KOPT-K1 (cell line): ENCODE data around the gene SORD.
"Not testable (repeated sequence)": the region's sequence is repeated elsewhere in the genome, so short reads cannot be mapped to it uniquely, and the experiment has no call there.

Experiments used
- H3K27ac ChIP-seq: fragments of 200-600 bp; sonication (generic); 2 replicates; pipeline ENCODE4 v1.5.1; 2016; ENCODE audit warnings: antibody characterized with exemption, mild to moderate bottlenecking, low read depth, low read length; ENCODE audit not compliant: poor library complexity, severe bottlenecking
- H3K36me3 ChIP-seq: fragments of 200-600 bp; sonication (generic); 2 replicates; pipeline ENCODE4 v1.5.1; 2017; ENCODE audit warnings: antibody characterized with exemption, mild to moderate bottlenecking, low read length, moderate library complexity; ENCODE audit not compliant: insufficient read depth
- H3K9me3 ChIP-seq: fragments of 200-600 bp; sonication (generic); 2 replicates; pipeline ENCODE4 v1.5.1; 2017; ENCODE audit warnings: antibody characterized with exemption, low read length, mild to moderate bottlenecking; ENCODE audit not compliant: insufficient read depth, poor library complexity, severe bottlenecking

SORD gene

GRCh38 chr15:45022871-45023658, at the start of gene SORD:
TSS of gene SORD (plus strand) at chr15:45023195. CDS start at chr15:45023284, 89 bp downstream.
- Histone ChIP-seq H3K36me3 (peaks cover 12% of the 10 kb centered on the region), H3K27ac (peak within 1 kb of the TSS; percentile 60)

GRCh38 chr15:44976183-44976582, 46.8 kb upstream of the SORD start:
- not testable (repeated sequence) for H3K9me3 ChIP-seq, H3K27ac ChIP-seq, H3K36me3 ChIP-seq

More at GRCh38 chr15:45022871-45023658, at the start of gene SORD:
- H3K9me3 ChIP-seq: no peaks in the 10 kb centered on the region

GRCh38 chr15:44977781-44978180, 45.2 kb upstream of the SORD start:
- not testable (repeated sequence) for H3K36me3 ChIP-seq, H3K9me3 ChIP-seq, H3K27ac ChIP-seq

- not testable (repeated sequence) for H3K9me3 ChIP-seq, H3K36me3 ChIP-seq, H3K27ac ChIP-seq
Observed at GRCh38 chr15:44979617-44980339, 43.2 kb upstream of the SORD start.

GRCh38 chr15:44984144-44984543, 38.9 kb upstream of the SORD start:
- not testable (repeated sequence) for H3K9me3 ChIP-seq, H3K27ac ChIP-seq, H3K36me3 ChIP-seq

- H3K27ac ChIP-seq, H3K9me3 ChIP-seq, H3K36me3 ChIP-seq: not testable (repeated sequence)
Observed at GRCh38 chr15:44986346-44987055, 36.5 kb upstream of the SORD start.

- not testable (repeated sequence) for H3K9me3 ChIP-seq, H3K27ac ChIP-seq, H3K36me3 ChIP-seq
Observed at GRCh38 chr15:44987711-44988110, 35.3 kb upstream of the SORD start.

GRCh38 chr15:44988184-44988869, 34.7 kb upstream of the SORD start:
- H3K27ac ChIP-seq, H3K36me3 ChIP-seq, H3K9me3 ChIP-seq: not testable (repeated sequence)

GRCh38 chr15:44988870-44989219, 34.1 kb upstream of the SORD start:
- H3K9me3 ChIP-seq, H3K36me3 ChIP-seq, H3K27ac ChIP-seq: not testable (repeated sequence)

- not testable (repeated sequence) for H3K9me3 ChIP-seq, H3K36me3 ChIP-seq, H3K27ac ChIP-seq
Observed at GRCh38 chr15:44997632-44998031, 25.4 kb upstream of the SORD start.

GRCh38 chr15:44999105-44999504, 23.9 kb upstream of the SORD start:
- Histone ChIP-seq H3K36me3 (no peaks in the 10 kb centered on the region), H3K27ac (no peak overlapping the region), H3K9me3 (no peaks in the 10 kb centered on the region)

- not testable (repeated sequence) for H3K27ac ChIP-seq, H3K9me3 ChIP-seq, H3K36me3 ChIP-seq
Observed at GRCh38 chr15:45001180-45001579, 21.8 kb upstream of the SORD start.

- not testable (repeated sequence) for H3K27ac ChIP-seq, H3K36me3 ChIP-seq
- peaks cover 15% of the 10 kb centered on the region for H3K9me3 ChIP-seq
Observed at GRCh38 chr15:45003731-45004410, 19.1 kb upstream of the SORD start.

GRCh38 chr15:45004590-45005175, 18.3 kb upstream of the SORD start:
- not testable (repeated sequence) for H3K27ac ChIP-seq, H3K36me3 ChIP-seq
- H3K9me3 ChIP-seq: peaks cover 15% of the 10 kb centered on the region
